Amniotic stem cell (primary cell): ENCODE results near the gene CCDC88C.
"Not testable (repeated sequence)": the region's sequence is repeated elsewhere in the genome, so short reads cannot be mapped to it uniquely, and the experiment has no call there.

Experiments used
- DNase-seq: peaks from one replicate; lab custom pipeline; 2025; lab: John Stamatoyannopoulos, UW

Gene CCDC88C, protein sequence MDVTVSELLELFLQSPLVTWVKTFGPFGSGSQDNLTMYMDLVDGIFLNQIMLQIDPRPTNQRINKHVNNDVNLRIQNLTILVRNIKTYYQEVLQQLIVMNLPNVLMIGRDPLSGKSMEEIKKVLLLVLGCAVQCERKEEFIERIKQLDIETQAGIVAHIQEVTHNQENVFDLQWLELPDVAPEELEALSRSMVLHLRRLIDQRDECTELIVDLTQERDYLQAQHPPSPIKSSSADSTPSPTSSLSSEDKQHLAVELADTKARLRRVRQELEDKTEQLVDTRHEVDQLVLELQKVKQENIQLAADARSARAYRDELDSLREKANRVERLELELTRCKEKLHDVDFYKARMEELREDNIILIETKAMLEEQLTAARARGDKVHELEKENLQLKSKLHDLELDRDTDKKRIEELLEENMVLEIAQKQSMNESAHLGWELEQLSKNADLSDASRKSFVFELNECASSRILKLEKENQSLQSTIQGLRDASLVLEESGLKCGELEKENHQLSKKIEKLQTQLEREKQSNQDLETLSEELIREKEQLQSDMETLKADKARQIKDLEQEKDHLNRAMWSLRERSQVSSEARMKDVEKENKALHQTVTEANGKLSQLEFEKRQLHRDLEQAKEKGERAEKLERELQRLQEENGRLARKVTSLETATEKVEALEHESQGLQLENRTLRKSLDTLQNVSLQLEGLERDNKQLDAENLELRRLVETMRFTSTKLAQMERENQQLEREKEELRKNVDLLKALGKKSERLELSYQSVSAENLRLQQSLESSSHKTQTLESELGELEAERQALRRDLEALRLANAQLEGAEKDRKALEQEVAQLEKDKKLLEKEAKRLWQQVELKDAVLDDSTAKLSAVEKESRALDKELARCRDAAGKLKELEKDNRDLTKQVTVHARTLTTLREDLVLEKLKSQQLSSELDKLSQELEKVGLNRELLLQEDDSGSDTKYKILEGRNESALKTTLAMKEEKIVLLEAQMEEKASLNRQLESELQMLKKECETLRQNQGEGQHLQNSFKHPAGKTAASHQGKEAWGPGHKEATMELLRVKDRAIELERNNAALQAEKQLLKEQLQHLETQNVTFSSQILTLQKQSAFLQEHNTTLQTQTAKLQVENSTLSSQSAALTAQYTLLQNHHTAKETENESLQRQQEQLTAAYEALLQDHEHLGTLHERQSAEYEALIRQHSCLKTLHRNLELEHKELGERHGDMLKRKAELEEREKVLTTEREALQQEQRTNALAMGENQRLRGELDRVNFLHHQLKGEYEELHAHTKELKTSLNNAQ (N-terminal part only)

DNA sequence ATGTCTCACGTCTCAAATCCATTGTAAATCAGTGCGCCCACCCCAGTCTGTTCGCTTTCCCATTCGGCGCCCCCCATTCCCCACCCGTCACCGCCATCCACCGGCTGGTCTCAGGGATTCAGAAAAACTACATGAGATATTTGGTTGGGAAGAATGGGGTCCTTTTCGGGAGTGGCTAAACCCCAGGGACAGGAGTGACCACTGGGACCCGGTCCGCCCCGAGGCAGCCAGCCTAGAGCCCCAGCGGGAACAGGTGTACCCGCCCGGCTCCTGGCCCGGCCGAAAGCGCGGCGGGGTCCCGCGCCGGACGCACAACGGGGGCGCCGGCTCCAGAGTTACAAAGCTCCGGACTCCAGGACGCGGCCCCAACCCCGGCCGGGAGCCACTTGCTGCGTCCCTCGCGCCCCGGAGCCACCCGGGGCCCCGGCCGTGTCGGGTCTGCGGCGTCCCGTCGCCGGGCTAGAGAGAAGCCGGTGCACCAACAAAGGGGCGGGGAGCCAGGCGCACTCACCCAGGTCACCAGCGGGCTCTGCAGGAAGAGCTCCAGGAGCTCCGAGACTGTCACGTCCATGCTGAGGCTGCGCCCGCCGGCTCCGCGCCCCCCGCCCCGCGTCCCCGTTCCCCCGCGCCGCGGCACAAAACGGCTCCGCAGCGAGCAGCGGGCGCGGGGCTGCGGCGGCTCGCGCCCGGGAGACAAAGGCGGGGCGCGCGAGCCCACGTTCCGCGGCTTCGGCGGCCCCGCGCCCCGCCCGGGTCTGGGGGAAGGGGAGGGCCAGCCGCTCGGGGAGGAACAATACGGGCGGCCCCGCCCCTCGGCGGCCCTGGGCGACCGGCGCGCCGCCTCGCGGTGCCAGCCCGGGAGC is at the start of gene CCDC88C:
TSS of gene CCDC88C (minus strand) at position 701 of the 863 bp plus-strand sequence. CDS start at position 571, 130 bp downstream.
- DNase-seq: no peak

DNA sequence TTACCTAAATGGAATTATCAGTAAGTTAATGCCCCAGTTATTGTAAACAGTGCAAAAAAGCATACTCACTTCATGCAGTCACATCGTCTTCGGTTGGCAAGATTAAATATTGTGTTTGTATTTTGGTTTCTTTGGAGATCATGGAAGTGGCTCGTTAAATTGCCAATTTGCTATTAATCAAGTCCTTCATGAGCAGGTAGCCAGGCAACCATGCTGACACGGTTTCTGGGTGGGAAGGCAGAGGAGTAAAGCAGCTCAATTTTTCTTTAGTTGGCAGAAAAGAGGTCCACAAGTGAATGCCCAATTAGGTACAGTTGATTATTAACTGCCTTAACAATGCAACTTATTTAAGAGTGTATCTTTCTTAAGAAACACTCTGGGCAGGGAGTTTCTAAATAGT is 48.6 kb upstream of the CCDC88C start:
- no peak for DNase-seq

DNA sequence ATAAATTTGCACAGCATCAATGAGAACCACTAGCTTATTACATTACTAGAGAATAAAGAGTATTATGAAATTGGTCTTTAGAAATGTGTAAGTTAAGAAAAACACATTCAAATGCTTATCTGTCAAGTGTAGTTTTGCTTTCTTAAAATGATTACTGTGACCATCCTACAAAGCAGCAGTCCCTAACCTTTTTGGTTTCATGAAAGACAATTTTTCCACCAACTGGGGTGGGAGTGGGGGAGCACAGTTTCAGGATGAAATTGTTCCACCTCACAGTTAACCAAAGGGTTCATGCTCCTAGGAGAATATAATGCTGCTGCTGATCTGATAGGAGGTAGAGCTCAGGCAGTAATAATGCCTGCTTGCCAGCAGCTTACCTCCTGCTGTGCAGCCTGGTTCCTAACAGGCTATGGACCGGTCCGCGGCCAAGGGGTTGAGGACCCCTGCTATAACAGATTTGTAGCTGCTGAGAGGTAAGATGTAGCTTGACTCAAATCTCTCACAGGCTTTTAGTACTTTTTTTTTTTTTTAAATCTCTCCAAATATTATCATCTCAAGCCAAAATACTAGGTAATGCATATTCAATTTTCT is 47.1 kb upstream of the CCDC88C start:
- no peak for DNase-seq

DNA sequence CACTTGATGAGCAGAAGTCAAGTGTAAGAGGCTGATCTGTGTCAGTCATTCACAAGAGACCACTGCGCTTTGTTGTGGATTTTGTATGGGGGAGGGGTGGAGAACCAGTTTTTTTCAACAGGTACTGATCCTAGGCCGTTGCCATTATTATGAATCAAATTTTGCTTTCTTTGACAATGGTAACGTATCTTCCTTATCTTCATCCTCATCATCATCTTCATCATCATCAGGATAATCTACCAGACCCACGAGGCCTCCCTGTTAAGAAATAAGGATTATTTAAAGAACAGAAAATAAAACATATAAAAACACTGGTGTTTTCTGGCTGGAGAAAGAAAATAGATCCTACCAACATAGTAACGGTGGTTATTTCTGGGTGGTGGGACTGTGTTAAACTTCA is 41.0 kb upstream of the CCDC88C start:
- DNase-seq: no peak

DNA sequence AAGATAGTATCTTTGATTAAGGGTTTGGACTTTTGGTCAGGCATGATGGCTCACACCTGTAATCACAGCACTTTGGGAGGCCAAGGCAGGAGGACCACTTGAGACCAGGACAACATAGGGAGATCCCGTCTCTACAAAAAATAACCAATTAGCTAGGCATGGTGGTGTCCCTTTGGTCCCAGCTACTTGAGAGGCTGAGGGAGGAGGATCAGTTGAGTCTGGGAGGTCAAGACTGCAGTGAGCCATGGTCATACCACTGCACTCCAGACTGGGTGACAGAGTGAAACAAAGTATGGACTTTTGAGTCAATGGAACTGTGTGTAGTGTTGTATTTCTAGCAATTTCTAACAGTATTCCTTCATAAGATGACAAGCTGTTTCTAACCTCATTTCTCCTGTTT is 38.7 kb upstream of the CCDC88C start:
- no peak for DNase-seq

DNA sequence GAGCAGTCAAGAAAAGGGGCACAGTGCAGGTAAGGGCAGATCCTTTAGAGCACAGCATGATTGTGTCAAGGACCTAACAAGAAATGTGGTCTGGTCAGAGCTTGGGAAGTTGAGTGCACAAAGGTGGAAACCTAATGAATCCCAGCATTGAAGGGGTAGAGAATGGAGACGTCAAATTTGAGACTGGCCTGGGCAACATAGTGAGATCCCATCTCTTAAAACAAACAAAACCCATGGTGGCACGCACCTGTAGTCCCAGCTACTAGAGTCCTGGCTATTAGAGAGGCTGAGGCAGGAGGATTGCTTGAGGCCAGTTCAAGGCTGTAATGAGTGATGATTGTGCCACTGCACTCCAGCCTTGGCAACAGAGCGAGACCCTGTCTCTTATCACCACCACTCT is 37.0 kb upstream of the CCDC88C start:
- DNase-seq: no peak

DNA sequence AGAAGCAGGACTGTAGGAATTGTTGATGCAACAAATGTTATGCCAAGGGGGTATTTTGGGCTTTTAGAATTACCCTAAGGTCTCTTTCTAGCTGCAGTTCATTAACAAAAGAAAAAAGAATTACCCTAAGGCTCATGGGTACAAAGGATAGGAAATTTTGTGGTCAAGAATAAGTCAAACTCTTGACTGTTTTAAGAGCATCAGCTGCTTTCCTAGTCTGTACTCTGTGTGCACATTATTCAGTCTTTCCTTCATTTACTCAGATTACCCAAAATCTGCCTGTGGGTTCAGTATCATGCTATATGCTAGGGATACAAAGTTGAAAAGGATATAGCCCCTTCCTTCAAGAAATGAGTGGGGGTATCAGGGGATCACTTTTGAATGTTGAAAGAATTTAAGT is 36.5 kb upstream of the CCDC88C start:
- DNase-seq: no peak

DNA sequence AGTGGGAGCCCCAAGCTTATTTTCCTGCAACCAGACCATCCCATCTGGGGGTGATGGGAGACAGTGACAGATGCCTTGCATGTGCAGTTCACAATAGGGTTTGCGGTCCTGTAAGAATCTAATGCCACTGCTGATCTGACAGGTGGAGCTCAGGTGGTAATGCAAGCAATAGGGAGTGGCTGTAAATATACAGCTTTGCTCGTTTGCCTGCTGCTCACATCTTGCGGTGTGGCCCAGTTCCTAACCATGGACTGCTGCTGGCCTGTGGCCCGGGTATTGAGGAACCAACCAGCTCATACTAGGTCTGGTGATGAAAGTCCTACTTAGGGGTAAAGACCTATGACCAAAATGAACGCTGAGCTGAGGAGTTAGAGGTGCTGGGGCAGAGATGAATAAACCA is 36.1 kb upstream of the CCDC88C start:
- DNase-seq: no peak

DNA sequence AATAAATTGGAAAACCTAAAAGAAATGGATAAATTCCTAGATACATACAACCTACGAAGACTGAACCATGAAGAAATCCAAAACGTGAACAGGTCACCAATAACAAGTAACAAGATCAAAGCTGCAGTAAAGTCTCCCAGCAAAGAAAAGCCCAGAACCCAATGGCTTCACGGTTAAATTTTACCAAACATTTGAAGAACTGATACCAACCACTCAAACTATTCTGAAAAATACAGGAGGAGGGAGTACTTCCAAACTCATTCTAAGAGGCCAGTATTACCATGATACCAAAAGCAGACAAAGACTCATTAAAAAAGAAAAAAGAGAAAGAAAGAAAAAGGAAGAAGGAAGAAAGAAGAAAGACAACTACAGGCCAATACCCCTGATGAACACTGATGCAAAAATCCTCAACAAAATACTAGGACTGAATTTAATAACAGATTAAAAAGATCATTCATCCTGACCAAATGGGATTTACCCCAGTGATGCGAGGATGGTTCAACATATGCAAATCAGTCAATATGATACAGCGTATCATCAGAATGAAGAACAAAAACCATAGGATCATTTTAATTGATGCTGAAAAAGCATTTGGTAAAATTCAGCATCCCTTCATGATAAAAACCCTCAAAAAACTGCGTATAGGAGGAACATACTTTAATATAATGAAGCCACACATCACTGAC is 26.9 kb upstream of the CCDC88C start:
- no peak for DNase-seq

DNA sequence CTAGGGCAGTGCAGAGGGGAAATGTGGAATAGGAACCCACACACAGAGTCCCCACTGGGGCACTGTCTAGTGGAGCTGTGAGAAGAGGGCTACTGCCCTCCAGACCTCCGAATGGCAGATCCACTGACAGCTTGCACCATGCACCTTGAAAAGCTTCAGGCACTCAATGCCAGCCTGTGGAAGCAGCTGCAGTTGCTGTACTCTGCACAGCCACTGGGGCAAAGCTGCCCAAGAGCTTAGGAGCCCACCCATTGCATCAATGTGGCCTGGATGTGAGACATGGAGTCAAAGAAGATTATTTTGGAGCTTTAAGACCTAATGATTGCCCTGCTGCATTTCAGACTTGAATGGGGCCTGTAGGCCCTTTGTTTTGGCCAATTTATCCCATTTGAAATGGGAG is 21.7 kb upstream of the CCDC88C start:
- DNase-seq: no peak

DNA sequence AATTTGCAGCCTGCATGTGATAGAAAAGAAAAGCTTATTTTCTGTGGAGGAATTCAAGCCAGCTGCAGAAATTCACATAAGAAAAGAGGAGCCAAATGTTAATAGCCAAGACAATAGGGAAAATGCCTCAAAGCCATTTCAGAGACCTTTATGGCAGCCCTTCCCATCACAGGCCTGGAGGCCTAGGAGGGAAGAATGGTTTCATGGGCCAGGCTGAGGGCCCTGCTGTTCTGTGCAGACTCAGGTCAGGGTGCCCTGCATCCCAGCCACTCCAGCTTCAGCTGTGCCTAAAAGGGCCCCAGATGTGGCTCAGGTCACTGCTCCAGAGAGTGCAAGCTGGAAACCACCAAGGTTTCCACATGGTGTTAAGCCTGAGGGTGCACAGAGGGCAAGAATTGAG is 21.2 kb upstream of the CCDC88C start:
- DNase-seq: no peak

DNA sequence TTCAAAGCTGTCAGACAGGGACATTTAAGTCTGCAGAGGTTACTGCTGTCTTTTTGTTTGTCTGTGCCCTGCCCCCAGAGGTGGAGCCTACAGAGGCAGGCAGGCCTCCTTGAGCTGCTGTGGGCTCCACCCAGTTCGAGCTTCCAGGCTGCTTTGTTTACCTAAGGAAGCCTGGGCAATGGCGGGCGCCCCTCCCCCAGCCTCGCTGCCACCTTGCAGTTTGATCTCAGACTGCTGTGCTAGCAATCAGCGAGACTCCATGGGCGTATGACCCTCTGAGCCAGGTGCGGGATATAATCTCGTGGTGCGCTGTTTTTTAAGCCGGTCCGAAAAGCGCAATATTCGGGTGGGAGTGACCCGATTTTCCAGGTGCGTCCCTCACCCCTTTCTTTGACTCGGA is 18.6 kb upstream of the CCDC88C start:
- not testable (repeated sequence) for DNase-seq

DNA sequence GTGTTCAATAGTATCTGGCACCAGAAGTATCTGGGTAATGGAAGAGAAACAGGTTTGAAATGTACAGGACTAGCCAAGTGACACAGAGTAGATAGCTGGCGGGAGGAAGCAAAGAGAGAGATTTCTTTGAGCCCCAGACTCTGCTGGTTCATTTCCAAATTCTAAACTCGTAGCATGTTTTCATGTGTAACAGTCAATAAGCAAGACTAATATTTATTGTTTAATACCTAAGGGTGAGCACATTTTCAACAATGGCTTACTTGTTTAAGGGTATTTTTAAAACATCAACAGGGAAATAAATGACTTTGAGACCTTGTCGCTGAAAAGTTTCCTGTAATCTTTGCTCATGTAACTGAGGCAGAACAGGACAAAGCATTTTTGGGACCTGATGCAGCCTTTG is 11.8 kb upstream of the CCDC88C start:
- no peak for DNase-seq

DNA sequence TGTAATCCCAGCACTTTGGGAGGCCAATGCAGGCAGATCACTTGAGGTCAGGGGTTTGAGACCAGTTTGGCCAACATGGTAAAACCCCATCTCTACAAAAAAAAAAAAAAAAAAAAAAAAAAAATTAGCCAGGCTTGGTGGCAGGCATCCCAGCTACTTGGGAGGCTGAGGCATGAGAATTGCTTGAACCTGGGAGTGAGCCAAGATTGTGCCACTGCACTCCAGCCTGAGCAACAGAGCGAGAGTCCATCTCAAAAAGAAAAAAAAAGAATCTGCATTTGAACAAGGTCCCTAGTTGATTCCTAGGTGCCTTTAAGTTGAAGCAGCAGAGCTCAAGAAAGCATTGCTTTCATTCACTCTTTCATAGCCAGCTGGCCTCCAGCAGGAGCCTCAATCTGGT is 11.3 kb upstream of the CCDC88C start:
- DNase-seq: not testable (repeated sequence)

DNA sequence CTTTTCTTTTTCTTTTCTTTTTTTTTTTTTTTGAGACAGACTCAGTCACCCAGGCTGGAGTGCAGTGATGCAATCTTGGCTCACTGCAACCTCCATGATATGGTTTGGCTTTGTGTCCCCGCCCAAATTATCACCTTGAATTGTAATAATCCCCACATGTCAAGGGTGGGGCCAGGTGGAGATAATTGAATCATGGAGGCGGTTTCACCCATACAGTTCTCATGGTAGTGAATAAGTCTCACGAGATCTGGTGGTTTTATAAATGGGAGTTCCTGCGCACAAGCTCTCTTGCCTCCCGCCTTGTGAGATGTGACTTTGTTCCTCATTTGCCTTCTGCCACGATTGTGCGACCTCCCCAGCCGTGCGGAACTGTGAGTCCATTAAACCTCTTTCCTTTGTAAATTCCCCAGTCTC is 7.9 kb upstream of the CCDC88C start:
- DNase-seq: not testable (repeated sequence)

DNA sequence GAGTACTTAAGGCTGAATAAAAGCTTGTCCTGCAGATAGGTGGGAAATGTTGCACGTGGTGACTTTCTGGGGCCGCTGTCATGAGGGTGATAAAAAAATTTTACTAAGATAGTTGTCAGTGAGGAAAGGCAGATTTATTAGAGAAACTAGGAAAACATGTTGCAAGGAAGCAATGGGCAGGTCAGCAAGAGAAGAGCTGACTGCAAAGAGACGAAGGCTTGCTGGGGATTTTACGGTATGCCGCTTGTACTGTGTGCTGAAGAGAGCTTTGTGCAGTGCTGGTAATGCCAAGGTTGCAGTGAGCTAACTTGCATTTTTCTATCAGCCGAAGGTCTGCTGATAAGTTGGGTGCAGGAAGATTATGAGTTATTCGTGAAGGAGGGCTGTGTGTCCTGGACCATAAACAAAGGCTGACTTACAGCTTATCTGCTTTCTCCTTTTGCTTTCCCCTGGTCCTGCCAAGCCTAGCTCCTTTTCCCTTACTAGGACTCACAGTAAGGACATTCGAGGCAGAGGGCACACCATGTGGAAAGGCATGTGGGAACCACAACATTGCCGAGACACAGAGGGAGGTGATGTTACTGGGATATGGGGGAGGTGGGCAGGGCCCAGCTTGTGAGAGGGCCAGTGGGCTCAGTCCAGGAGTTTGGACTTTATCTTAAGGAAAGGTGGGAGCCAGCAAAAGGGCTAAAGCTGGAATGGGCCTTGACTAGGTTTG is 7.4 kb upstream of the CCDC88C start:
- no peak for DNase-seq

DNA sequence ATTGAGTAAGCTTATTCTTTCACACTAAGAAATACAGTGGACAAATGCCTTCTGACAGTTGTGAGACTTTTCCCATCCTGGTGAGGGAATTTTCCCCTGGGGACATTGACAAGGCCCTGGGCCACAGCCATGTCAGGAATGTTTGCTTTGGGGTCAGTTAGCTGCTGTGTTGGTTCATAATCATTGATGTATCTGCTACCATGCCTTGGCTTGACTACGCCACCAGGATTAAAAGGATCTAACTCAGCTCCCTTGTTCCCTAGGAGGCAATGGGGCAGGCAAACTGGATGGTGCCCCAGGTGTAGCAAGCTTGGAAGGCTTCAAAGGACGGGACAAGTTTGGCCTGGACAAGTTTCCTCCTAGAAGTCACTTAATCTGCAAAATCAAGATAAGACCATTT is 3.1 kb upstream of the CCDC88C start:
- DNase-seq: no peak

DNA sequence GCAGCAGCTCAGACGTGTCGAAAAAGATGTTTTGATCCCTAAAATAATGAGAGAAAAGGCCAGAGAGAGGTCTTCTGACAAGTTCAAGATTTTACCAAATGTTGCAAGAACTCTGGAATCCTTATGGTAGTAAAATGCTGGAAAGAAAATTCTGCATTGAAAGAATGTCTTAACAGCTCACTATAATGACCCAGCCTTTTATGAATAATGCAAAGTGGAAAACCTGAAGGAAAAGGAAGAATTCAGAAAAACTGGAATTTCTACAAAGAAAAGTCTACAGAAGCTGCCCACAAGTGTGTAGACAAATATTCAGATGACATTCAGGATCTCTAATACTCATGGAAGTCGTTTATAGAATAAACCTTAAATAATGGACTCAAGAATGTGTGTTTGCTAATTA is 1.8 kb upstream of the CCDC88C start:
- no peak for DNase-seq

DNA sequence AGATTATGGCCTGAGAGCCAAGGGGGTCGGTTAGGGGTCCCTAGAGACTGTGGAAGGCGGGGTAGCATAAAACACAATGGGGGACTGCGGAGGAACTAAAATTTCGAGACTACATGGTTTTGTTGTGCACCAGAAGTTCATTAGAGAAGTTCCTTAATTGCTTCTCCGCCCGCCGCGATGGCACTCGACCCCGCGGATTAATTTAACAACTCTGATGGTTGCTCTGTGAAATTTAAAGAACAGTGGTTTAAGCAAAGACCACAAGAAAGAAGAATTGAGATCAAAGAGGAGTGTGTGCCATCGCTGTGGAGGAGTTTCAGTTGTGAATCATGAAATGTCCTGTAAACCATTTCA is 1.4 kb upstream of the CCDC88C start:
- DNase-seq: no peak
